ENCODE data around the gene ABI3.

GRCh38 chr17:49165143-49165542 lies 45.4 kb upstream of the ABI3 start:
- TF ChIP-seq, protein P1, sequence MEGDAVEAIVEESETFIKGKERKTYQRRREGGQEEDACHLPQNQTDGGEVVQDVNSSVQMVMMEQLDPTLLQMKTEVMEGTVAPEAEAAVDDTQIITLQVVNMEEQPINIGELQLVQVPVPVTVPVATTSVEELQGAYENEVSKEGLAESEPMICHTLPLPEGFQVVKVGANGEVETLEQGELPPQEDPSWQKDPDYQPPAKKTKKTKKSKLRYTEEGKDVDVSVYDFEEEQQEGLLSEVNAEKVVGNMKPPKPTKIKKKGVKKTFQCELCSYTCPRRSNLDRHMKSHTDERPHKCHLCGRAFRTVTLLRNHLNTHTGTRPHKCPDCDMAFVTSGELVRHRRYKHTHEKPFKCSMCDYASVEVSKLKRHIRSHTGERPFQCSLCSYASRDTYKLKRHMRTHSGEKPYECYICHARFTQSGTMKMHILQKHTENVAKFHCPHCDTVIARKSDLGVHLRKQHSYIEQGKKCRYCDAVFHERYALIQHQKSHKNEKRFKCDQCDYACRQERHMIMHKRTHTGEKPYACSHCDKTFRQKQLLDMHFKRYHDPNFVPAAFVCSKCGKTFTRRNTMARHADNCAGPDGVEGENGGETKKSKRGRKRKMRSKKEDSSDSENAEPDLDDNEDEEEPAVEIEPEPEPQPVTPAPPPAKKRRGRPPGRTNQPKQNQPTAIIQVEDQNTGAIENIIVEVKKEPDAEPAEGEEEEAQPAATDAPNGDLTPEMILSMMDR (conservative IDR thresholded peaks at IDR 0.05; ENCODE audit: low read depth, low read length): no peak
- TF ChIP-seq EZH2 (IDR thresholded peaks at IDR 0.05; ENCODE audit: low read length, unreplicated experiment) (no peak), EZH2phosphoT487 (IDR thresholded peaks at IDR 0.05; ENCODE audit: borderline replicate concordance, low read length) (no peak)

Data from PC-3 (cell line).